Measurements from ENCODE around the gene AGPAT1.

- TF ChIP-seq YY1 (IDR thresholded peaks at IDR 0.05; ENCODE audit: insufficient read depth, insufficient read length), result no peak
- TF ChIP-seq SUZ12 (IDR thresholded peaks at IDR 0.05; ENCODE audit: extremely low read depth, insufficient read depth, insufficient read length), result no peak
- no peak for TF ChIP-seq ZNF274 (IDR thresholded peaks at IDR 0.05; ENCODE audit: low read depth, low read length)
Measured at GRCh38 chr6:32181148-32181702, 5.3 kb upstream of the AGPAT1 start.
